GM18858 (cell line): ENCODE data around the gene MCF2L.

ENCODE experiments used
- ATAC-seq: cut with Tn5 transposase; IDR thresholded peaks from one replicate; pipeline ENCODE4 v1.9.1; 2021; ENCODE audit not compliant: unreplicated experiment

MCF2L gene

DNA sequence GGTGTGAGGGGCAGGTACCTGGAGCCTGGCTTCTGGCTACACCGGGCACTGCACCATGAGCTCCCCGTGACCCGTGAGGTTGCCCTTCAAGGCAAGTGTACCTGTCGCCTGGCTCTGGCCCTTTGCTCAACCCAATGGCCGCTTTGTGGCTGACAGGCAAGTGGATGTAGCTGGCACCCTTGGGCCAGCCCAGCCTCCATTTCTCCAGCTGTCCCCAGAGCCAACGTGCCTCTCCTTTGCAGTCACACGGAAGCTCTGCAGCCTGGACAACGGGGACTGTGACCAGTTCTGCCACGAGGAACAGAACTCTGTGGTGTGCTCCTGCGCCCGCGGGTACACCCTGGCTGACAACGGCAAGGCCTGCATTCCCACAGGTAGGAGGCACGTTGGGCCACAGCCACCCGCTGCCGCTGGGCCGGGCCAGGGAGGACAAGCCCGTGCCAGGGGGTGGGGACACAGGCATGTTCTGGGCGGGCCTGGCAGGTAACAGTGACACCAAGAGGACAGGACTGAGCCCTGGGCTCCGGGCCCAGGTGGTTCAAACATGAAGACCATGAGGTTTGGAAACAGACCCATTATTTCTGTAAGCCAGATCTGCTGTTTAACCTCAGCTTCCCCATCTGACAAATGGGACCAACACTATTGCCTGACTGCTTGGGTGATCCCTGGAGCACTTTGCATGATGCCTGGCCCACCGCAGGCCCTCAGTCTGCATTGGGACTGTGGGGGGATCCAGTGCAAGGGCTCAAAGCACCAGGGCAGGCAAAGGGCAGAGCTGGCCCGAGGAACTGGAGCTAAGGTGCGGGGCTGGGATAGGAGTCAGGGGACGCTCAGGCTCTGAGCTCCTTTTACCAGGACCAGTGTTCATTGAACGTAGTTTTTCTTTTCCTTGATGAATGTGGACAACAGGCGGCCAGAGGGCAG lies 171.9 kb downstream of the MCF2L start:
- no peak for ATAC-seq

DNA sequence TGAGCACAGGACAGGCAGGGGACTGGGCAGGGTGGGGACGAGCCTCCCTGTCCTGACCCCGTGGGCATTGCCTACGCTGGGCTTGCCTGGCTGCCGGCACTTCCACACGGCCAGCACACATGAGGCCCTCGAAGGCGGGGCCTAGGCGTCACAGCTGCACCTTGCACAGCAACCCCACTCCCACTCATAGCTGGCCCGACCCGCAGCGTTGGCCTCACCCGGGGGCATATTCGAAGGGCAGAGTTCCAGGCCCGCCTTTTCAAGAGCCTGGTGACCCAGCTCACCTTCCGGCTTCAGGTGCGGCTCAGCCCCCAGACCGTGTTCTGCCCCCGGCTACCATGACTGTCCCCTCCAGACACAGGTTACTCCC lies 172.6 kb downstream of the MCF2L start:
- ATAC-seq, result no peak

DNA sequence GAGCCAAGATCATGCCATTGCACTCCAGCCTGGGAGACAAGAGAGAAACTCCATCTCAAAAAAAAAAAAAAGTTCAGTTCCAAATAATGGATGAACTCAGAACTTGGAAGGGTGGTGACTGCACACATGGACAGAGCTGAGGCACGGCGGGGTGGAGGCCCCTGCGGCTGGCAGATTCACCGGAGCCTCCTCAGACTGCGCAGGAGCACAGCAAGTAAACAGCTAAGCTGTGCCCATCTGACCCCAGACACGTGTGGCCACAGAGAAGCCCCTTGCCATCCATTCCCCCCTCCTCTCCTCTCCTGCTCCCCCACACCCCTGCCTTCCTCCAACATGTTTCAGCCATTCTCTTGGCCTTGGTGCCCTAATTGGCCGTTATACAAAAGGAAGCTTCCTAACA lies 173.9 kb downstream of the MCF2L start:
- ATAC-seq, result no peak

DNA sequence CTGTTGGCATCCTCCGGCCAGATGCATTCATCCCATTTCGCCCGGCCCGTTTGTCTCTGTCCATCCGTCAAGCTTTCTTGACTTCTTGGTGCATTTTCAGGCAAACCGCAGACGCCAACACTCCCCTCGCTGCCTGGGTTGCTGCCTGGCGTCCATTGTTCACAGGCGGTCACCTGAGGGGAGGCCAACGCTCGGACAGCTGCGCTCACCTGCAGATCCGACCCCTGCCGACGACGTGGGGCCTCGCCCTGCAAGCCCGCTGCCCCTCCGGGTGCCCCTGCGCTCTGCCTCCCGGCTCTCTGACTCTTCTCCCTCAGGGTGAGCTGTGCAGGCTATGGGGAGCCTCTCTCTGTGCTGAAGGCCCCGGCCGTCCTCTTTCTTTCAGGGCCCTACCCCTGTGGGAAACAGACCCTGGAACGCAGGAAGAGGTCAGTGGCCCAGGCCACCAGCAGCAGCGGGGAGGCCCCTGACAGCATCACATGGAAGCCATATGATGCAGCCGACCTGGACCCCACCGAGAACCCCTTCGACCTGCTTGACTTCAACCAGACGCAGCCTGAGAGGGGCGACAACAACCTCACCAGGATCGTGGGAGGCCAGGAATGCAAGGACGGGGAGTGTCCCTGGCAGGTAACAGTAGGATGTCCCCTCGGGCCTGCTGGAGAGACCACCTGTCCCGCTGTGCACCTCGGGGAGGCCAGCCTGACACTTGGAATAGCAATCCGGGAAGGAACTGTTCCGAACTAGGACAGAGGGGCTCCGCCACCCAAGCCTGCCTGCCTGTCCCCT lies 174.6 kb downstream of the MCF2L start:
- no peak for ATAC-seq

- ATAC-seq, result no peak
Observed at GRCh38 chr13:113144255-113144629, 175.2 kb downstream of the MCF2L start.

DNA sequence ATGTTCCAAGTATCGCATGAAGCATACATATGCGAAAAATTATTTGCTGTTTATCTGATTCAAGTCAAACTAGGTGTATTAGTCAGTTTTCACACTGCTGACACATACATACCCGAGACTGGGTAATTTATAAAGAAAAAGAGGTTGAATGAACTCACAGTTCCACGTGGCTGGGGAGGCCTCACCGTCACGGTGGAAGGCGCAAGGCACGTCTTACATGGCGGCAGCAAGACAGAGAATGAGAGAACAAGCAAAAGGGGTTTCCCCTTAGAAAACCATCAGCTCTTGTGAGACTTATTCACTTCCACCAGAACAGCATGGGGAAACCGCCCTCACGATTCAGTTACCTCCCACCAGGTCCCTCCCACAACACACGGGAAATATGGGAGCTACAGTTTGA lies 176.5 kb downstream of the MCF2L start:
- no peak for ATAC-seq

- no peak for ATAC-seq
Observed at GRCh38 chr13:113145911-113146598, 177.0 kb downstream of the MCF2L start.

DNA sequence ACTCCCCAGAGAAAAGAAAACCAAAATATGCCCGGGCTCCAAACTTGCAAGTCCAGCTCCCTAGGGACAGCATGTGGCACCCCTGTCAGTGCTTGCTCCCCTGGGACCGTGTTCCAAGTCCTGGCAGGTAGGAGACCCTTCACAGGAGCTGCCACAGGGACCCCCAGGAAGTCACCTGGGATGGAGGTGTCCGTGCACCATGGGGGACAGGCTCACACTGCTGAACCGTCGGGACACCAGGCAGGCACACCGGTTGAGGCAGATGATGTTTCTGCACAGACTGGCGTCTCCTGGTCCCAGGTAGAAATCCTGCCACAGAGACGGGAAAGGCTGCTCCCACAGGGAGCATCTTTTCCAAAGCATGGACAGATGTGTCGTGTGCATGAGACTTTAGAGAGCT lies 177.7 kb downstream of the MCF2L start:
- ATAC-seq, result no peak

DNA sequence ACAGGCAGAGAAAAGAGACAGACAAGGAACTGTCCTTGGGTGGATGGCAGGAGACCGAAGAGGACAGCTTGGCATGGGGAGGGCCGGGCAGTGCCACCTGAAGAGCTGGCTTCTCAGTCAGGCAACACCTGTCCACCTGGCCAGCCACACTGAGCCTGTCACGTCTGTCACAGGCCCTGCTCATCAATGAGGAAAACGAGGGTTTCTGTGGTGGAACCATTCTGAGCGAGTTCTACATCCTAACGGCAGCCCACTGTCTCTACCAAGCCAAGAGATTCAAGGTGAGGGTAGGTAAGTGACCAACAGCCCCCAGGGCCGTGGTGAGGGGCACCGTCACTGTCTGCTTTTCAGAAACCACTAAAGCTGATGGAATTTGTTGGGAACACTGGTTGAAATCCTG lies 178.2 kb downstream of the MCF2L start:
- ATAC-seq, result no peak

- ATAC-seq, result no peak
Observed at GRCh38 chr13:113148407-113148806, 179.4 kb downstream of the MCF2L start.

- ATAC-seq, result no peak
Observed at GRCh38 chr13:113148940-113149503, 180.0 kb downstream of the MCF2L start.
